HEK293 (cell line): ENCODE results near the gene POLD3.

Experiments
- CTCF ChIA-PET: fragments of 350-600 bp; formaldehyde crosslinking; extraction: SDS; loops from one replicate; lab custom pipeline; 2021; ENCODE audit warnings: antibody characterized with exemption; lab: Yijun Ruan, JAX
- POLR2A ChIA-PET: fragments of 300-600 bp; formaldehyde crosslinking; extraction: SDS; loops from one replicate; lab custom pipeline; 2020; ENCODE audit warnings: antibody characterized with exemption, inconsistent platforms; lab: Yijun Ruan, JAX
- H3K27ac ChIP-seq: fragments of 200-500 bp; sonication (Bioruptor generic); 2 replicates; pipeline ENCODE4 v1.5.1; 2014; ENCODE audit warnings: low read depth, low read length, control low read depth, inconsistent platforms; ENCODE audit errors: extremely low read depth
- H3K36me3 ChIP-seq, 2 experiments: fragments of 200-500 bp in 1 of 2; sonication (Bioruptor generic) in 1 of 2; 1 replicate in 1 of 2; 2 replicates in 1 of 2; pipeline ENCODE4 v1.5.1; 2014 to 2017; ENCODE audit warnings: inconsistent platforms in 2 of 2, low read length in 2 of 2; ENCODE audit not compliant: control insufficient read depth in 2 of 2, insufficient read depth in 1 of 2
- H3K4me1 ChIP-seq: fragments of 200-500 bp; sonication (Bioruptor generic); 2 replicates; pipeline ENCODE4 v1.5.1; 2014; ENCODE audit warnings: mild to moderate bottlenecking, low read length, inconsistent platforms; ENCODE audit not compliant: control insufficient read depth, insufficient read depth
- H3K4me3 ChIP-seq: 2 replicates; pipeline ENCODE4 v1.5.1; 2011; ENCODE audit warnings: low read depth, mild to moderate bottlenecking, control low read depth, low read length, moderate library complexity
- H3K9me3 ChIP-seq: fragments of 200-500 bp; sonication (Bioruptor generic); 2 replicates; pipeline ENCODE4 v1.5.1; 2014; ENCODE audit warnings: low read depth, low read length, inconsistent platforms; ENCODE audit not compliant: control insufficient read depth, insufficient read depth
- HOXA7 ChIP-seq: sonication (generic); formaldehyde crosslinking; IDR thresholded peaks from 2 replicates; pipeline ENCODE4 v1.8.1; 2022; ENCODE audit warnings: missing genetic modification reagents, borderline replicate concordance
- KLF17 ChIP-seq: fragments of 450-650 bp; formaldehyde crosslinking; IDR thresholded peaks from 2 replicates; pipeline ENCODE4 v1.5.1; 2016; ENCODE audit warnings: missing biosample characterization, missing genetic modification characterization
- MEIS1 ChIP-seq: sonication (generic); formaldehyde crosslinking; IDR thresholded peaks from 2 replicates; pipeline ENCODE4 v1.8.1; 2022; ENCODE audit warnings: missing genetic modification reagents, mild to moderate bottlenecking, borderline replicate concordance
- SCRT1 ChIP-seq: fragments of 450-650 bp; formaldehyde crosslinking; IDR thresholded peaks from 2 replicates; pipeline ENCODE4 v1.5.1; 2016; ENCODE audit warnings: missing biosample characterization, missing genetic modification characterization, borderline replicate concordance
- SETDB1 ChIP-seq: IDR thresholded peaks from one replicate; pipeline ENCODE4 v1.6.1; 2017; ENCODE audit warnings: mild to moderate bottlenecking, low read length, moderate library complexity, mixed read lengths; ENCODE audit not compliant: insufficient read length
- ZBTB20 ChIP-seq: fragments of 450-650 bp; formaldehyde crosslinking; IDR thresholded peaks from 2 replicates; pipeline ENCODE4 v1.5.1; 2016; ENCODE audit warnings: missing biosample characterization, missing genetic modification characterization
- ZFP37 ChIP-seq: fragments of 450-650 bp; formaldehyde crosslinking; IDR thresholded peaks from 2 replicates; pipeline ENCODE4 v1.5.1; 2016; ENCODE audit warnings: missing biosample characterization, missing genetic modification characterization
- ZNF133 ChIP-seq: fragments of 450-650 bp; formaldehyde crosslinking; IDR thresholded peaks from 2 replicates; pipeline ENCODE4 v1.5.1; 2016; ENCODE audit warnings: missing biosample characterization, missing genetic modification characterization
- ZNF221 ChIP-seq: fragments of 450-650 bp; formaldehyde crosslinking; IDR thresholded peaks from 2 replicates; pipeline ENCODE4 v1.5.1; 2017; ENCODE audit warnings: missing biosample characterization, missing genetic modification characterization, borderline replicate concordance
- ZNF266 ChIP-seq: fragments of 450-650 bp; formaldehyde crosslinking; IDR thresholded peaks from 2 replicates; pipeline ENCODE4 v1.5.1; 2016; ENCODE audit warnings: missing biosample characterization, missing genetic modification characterization, low read depth
- ZNF274 ChIP-seq, 2 experiments: fragments of 200-500 bp in 1 of 2; fragments of 450-650 bp in 1 of 2; sonication (Bioruptor generic) in 1 of 2; formaldehyde crosslinking in 1 of 2; IDR thresholded peaks; 2 replicates each; pipeline versions ENCODE4 v1.5.1 to v1.6.1; 2014 to 2016; ENCODE audit warnings: borderline replicate concordance in 1 of 2, inconsistent platforms in 1 of 2, low read length in 1 of 2, missing biosample characterization in 1 of 2, missing genetic modification characterization in 1 of 2
- ZNF292 ChIP-seq: fragments of 450-650 bp; formaldehyde crosslinking; IDR thresholded peaks from 2 replicates; pipeline ENCODE4 v1.5.1; 2016; ENCODE audit warnings: low read depth, missing biosample characterization, missing genetic modification characterization, borderline replicate concordance
- ZNF341 ChIP-seq: fragments of 450-650 bp; formaldehyde crosslinking; IDR thresholded peaks from 2 replicates; pipeline ENCODE4; 2016; ENCODE audit warnings: low read depth, missing biosample characterization, missing genetic modification characterization
- ZNF350 ChIP-seq: fragments of 450-650 bp; formaldehyde crosslinking; IDR thresholded peaks from 2 replicates; pipeline ENCODE4 v1.5.0; 2017; ENCODE audit warnings: missing biosample characterization, mild to moderate bottlenecking, missing genetic modification characterization
- ZNF354C ChIP-seq: fragments of 450-650 bp; formaldehyde crosslinking; IDR thresholded peaks from 2 replicates; pipeline ENCODE4 v1.5.1; 2016; ENCODE audit warnings: missing biosample characterization, missing genetic modification characterization, low read depth, borderline replicate concordance
- ZNF473 ChIP-seq: fragments of 450-650 bp; formaldehyde crosslinking; IDR thresholded peaks from 2 replicates; pipeline ENCODE4 v1.5.1; 2017; ENCODE audit warnings: missing biosample characterization, missing genetic modification characterization
- ZNF488 ChIP-seq: fragments of 450-650 bp; formaldehyde crosslinking; IDR thresholded peaks from 2 replicates; pipeline ENCODE4 v1.5.1; 2016; ENCODE audit warnings: missing biosample characterization, missing genetic modification characterization
- ZNF521 ChIP-seq: fragments of 450-650 bp; formaldehyde crosslinking; IDR thresholded peaks from 2 replicates; pipeline ENCODE4 v1.5.1; 2017; ENCODE audit warnings: missing biosample characterization, mild to moderate bottlenecking, missing genetic modification characterization
- ZNF529 ChIP-seq: fragments of 450-650 bp; formaldehyde crosslinking; IDR thresholded peaks from 2 replicates; pipeline ENCODE4 v1.5.1; 2017; ENCODE audit warnings: missing genetic modification characterization, missing biosample characterization; ENCODE audit not compliant: insufficient replicate concordance
- ZNF600 ChIP-seq: fragments of 450-650 bp; formaldehyde crosslinking; IDR thresholded peaks from 2 replicates; pipeline ENCODE4 v1.5.1; 2016; ENCODE audit warnings: missing biosample characterization, missing genetic modification characterization
- ZNF626 ChIP-seq: fragments of 450-650 bp; sonication (Bioruptor Pico); formaldehyde crosslinking; IDR thresholded peaks from 2 replicates; pipeline ENCODE4 v1.5.1; 2018; ENCODE audit warnings: missing biosample characterization, missing genetic modification characterization, inconsistent platforms
- ZNF629 ChIP-seq: fragments of 450-650 bp; formaldehyde crosslinking; IDR thresholded peaks from 2 replicates; pipeline ENCODE4 v1.5.1; 2017; ENCODE audit warnings: missing biosample characterization, missing genetic modification characterization
- ZNF654 ChIP-seq: fragments of 450-650 bp; formaldehyde crosslinking; IDR thresholded peaks from 2 replicates; pipeline ENCODE4 v1.5.1; 2016; ENCODE audit warnings: low read depth, missing biosample characterization, missing genetic modification characterization
- ZNF660 ChIP-seq: fragments of 450-650 bp; IDR thresholded peaks from 2 replicates; pipeline ENCODE4 v1.5.1; 2018; ENCODE audit warnings: missing biosample characterization, mild to moderate bottlenecking, missing genetic modification characterization
- ZNF792 ChIP-seq: fragments of 450-650 bp; formaldehyde crosslinking; IDR thresholded peaks from 2 replicates; pipeline ENCODE4 v1.5.1; 2016; ENCODE audit warnings: missing biosample characterization, missing genetic modification characterization
- ZSCAN23 ChIP-seq: fragments of 450-650 bp; formaldehyde crosslinking; IDR thresholded peaks from 2 replicates; pipeline ENCODE4 v1.5.1; 2016; ENCODE audit warnings: missing biosample characterization, missing genetic modification characterization
- ZSCAN30 ChIP-seq: fragments of 450-650 bp; IDR thresholded peaks from 2 replicates; pipeline ENCODE4 v1.5.1; 2018; ENCODE audit warnings: missing biosample characterization, mild to moderate bottlenecking, missing genetic modification characterization, moderate library complexity
- ZSCAN5A ChIP-seq: fragments of 450-650 bp; formaldehyde crosslinking; IDR thresholded peaks from 2 replicates; pipeline ENCODE4 v1.5.1; 2016; ENCODE audit warnings: missing biosample characterization, missing genetic modification characterization
- TF ChIP-seq, protein P1 (sequence below): fragments of 450-650 bp; formaldehyde crosslinking; IDR thresholded peaks from 2 replicates; pipeline ENCODE4 v1.5.1; 2016; ENCODE audit warnings: missing biosample characterization, missing genetic modification characterization, low read depth
- TF ChIP-seq, protein P2 (sequence below): fragments of 450-650 bp; formaldehyde crosslinking; IDR thresholded peaks from 2 replicates; pipeline ENCODE4 v1.5.0; 2017; ENCODE audit warnings: missing biosample characterization, missing genetic modification characterization, borderline replicate concordance

The POLD3 gene

DNA sequence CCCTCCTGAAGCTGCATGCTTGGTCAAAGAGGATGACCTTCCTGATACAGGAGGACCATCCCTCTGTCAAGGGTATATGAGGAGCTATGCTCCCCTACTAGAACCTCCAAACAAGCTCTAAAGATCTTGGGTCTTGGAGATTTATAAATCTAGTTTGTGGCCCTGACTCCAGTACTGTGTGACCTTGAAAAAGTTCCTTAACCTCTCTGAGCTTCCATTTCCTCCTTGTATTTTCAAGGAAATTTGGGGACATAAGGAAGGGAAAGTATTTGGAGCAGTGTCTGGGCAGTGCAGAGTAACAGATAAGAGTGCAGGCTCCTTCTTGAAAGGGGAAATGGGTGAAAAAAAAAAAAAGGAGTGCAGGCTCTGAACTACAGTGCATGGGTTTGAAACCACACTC lies 93.0 kb downstream of the POLD3 start:
- H3K4me1 ChIP-seq = no peaks in the 10 kb centered on the region
- TF ChIP-seq ZNF221 (tag by site-specific recombination) (no peak), ZNF266 (tag by site-specific recombination) (no peak), ZNF654 (no peak), ZNF626 (tag by site-specific recombination) (no peak), ZNF629 (tag by site-specific recombination) (no peak), HOXA7 (CRISPR knock-in tag) (no peak), ZNF354C (tag by site-specific recombination) (no peak), ZSCAN5A (tag by site-specific recombination) (no peak), ZFP37 (tag by site-specific recombination) (no peak), ZNF600 (tag by site-specific recombination) (no peak), ZNF350 (no peak), ZSCAN30 (tag by site-specific recombination) (no peak), ZNF488 (no peak), MEIS1 (no peak), ZNF529 (tag by site-specific recombination) (no peak), ZNF660 (tag by site-specific recombination) (no peak), SETDB1 (no peak), ZSCAN23 (tag by site-specific recombination) (no peak)
- TF ChIP-seq, protein P1, sequence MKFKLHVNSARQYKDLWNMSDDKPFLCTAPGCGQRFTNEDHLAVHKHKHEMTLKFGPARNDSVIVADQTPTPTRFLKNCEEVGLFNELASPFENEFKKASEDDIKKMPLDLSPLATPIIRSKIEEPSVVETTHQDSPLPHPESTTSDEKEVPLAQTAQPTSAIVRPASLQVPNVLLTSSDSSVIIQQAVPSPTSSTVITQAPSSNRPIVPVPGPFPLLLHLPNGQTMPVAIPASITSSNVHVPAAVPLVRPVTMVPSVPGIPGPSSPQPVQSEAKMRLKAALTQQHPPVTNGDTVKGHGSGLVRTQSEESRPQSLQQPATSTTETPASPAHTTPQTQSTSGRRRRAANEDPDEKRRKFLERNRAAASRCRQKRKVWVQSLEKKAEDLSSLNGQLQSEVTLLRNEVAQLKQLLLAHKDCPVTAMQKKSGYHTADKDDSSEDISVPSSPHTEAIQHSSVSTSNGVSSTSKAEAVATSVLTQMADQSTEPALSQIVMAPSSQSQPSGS (tag by site-specific recombination) = no peak
- TF ChIP-seq, protein P2, sequence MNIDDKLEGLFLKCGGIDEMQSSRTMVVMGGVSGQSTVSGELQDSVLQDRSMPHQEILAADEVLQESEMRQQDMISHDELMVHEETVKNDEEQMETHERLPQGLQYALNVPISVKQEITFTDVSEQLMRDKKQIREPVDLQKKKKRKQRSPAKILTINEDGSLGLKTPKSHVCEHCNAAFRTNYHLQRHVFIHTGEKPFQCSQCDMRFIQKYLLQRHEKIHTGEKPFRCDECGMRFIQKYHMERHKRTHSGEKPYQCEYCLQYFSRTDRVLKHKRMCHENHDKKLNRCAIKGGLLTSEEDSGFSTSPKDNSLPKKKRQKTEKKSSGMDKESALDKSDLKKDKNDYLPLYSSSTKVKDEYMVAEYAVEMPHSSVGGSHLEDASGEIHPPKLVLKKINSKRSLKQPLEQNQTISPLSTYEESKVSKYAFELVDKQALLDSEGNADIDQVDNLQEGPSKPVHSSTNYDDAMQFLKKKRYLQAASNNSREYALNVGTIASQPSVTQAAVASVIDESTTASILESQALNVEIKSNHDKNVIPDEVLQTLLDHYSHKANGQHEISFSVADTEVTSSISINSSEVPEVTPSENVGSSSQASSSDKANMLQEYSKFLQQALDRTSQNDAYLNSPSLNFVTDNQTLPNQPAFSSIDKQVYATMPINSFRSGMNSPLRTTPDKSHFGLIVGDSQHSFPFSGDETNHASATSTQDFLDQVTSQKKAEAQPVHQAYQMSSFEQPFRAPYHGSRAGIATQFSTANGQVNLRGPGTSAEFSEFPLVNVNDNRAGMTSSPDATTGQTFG (tag by site-specific recombination) = no peak
- no peak overlapping the region for H3K27ac ChIP-seq
- no peaks in the 10 kb centered on the region for H3K36me3 ChIP-seq
- no peak overlapping the region for H3K4me3 ChIP-seq
- ChIA-PET CTCF (interaction anchor here (2.6 kb wide), 1 partner anchor 17 kb away, joined by 10 read pairs; no protein-coding TSS in a partner anchor), POLR2A (no interaction called here)
- H3K9me3 ChIP-seq = no peaks in the 10 kb centered on the region

DNA sequence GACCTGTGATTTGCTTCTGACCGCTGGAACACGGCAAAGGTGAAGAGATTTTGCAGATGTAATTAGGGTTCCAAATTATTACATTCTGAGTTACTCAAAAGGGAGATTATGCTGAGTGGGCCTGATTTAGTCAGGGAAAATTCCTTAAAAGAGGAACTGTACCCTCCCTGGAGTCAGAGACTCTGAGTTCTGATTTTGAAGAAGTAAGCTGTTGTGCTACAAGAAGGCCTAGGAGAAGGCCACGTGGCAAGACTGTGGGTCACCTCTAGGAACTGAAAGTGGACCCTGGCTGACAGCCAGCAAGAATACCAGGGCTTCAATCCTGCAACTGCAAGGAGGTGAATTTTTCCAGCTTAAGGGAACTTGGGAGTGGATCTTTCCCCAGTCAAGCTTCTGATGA lies 93.5 kb downstream of the POLD3 start:
- no peak overlapping the region for H3K4me3 ChIP-seq
- no peaks in the 10 kb centered on the region for H3K9me3 ChIP-seq
- H3K36me3 ChIP-seq = no peaks in the 10 kb centered on the region
- no peak overlapping the region for H3K27ac ChIP-seq
- no peaks in the 10 kb centered on the region for H3K4me1 ChIP-seq
- ChIA-PET CTCF (interaction anchor here (0.6 to 1.7 kb wide), 3 partner anchors 17 to 430 kb away, joined by 3 to 6 read pairs (median 5); no protein-coding TSS in a partner anchor), POLR2A (no interaction called here)
- TF ChIP-seq ZBTB20 (tag by site-specific recombination) (no peak), KLF17 (tag by site-specific recombination) (no peak), ZNF473 (tag by site-specific recombination) (no peak), ZNF792 (tag by site-specific recombination) (no peak), ZNF341 (tag by site-specific recombination) (no peak), SCRT1 (tag by site-specific recombination) (no peak), ZNF133 (tag by site-specific recombination) (no peak), ZNF521 (tag by site-specific recombination) (no peak), ZSCAN30 (tag by site-specific recombination) (no peak), ZNF654 (no peak), ZNF292 (tag by site-specific recombination) (no peak), ZNF626 (tag by site-specific recombination) (no peak), ZNF274 (IDR thresholded peaks at IDR 0.05; ENCODE audit: low read length) (no peak), ZNF274 (tag by site-specific recombination; IDR thresholded peaks at IDR 0.05; ENCODE audit: borderline replicate concordance) (no peak)
